ENCODE data around the gene CAB39L. TPM values are rescaled to one million over a fixed set of nuclear protein-coding genes. Genes with fewer than 3 reads are reported as not detected.

The CAB39L gene
- total and polyA plus RNA-seq, 4 donors, result 1.8 to 5.1 (median 2.1) TPM

- H3K4me1 ChIP-seq (ENCODE audit: control insufficient read depth in 4 of 4, insufficient read depth in 4 of 4, low read length in 3 of 4), result peaks cover 0 to 4% (median 0%) of the 10 kb centered on the region in 4 donors
- H3K9me3 ChIP-seq (ENCODE audit: control insufficient read depth in 4 of 4, low read length in 3 of 4), result no peaks in the 10 kb centered on the region
- no peak for DNase-seq (ENCODE audit: low spot score)
- H3K36me3 ChIP-seq (ENCODE audit: control insufficient read depth in 4 of 4, insufficient read depth in 3 of 4, low read depth in 1 of 4, low read length in 3 of 4), result no peaks in the 10 kb centered on the region
- TF ChIP-seq TAF1 (conservative IDR thresholded peaks at IDR 0.05) (no peak), JUND (IDR thresholded peaks at IDR 0.05) (no peak), FOXA1 (IDR thresholded peaks at IDR 0.05) (no peak), REST (IDR thresholded peaks at IDR 0.05) (no peak), SP1 (IDR thresholded peaks at IDR 0.05) (no peak), HNF4A (conservative IDR thresholded peaks at IDR 0.05) (no peak), RXRA (IDR thresholded peaks at IDR 0.05) (no peak), FOXA2 (IDR thresholded peaks at IDR 0.05) (no peak), EGR1 (IDR thresholded peaks at IDR 0.05; ENCODE audit: low read depth in 2 of 2) (no peak)
- no peak overlapping the region for H3K27ac ChIP-seq (ENCODE audit: low read depth in 1 of 2, low read length in 2 of 2)
- WGBS, result 97% methylated on average over 5 of the region's 5 CpGs
- no peak overlapping the region for H3K4me3 ChIP-seq (ENCODE audit: low read depth in 1 of 3, low read length in 3 of 3)
- no peak overlapping the region for H3K9ac ChIP-seq (ENCODE audit: low read depth in 1 of 2, low read length in 2 of 2)
- no peaks in the 10 kb centered on the region for H3K27me3 ChIP-seq (ENCODE audit: control insufficient read depth in 4 of 4, insufficient read depth in 4 of 4, low read length in 3 of 4)
Measured at GRCh38 chr13:49315756-49316482, 127.9 kb downstream of the CAB39L start.

DNA sequence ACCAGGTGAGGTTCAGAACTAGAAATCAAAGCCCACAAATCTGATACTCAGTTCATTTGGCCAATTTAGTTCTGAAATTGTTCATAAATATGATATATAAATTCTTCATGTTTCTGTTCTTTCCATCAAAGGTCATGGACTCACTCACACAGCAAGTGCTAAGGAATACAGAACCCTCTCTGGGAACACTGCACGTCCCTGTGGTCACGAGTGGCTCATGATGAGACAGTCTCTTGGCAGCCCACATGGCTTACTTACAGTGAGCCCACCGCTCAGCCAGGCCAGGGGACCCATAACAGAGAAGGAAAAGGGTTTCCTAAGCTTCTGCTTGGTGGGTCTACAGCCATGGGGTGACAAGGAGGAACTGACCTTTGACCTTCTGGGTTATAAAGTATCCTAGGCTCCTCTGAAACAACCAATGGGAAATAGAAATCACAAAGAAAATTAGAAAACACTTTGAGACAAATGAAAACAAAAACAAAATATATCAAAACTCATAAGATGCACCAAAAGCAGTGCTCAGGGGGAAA is 128.8 kb downstream of the CAB39L start:
- Histone ChIP-seq H3K4me1 (ENCODE audit: control insufficient read depth in 4 of 4, insufficient read depth in 4 of 4, low read length in 3 of 4) (peaks cover 0 to 4% (median 0%) of the 10 kb centered on the region in 4 donors), H3K4me3 (ENCODE audit: low read depth in 1 of 3, low read length in 3 of 3) (no peak overlapping the region), H3K9ac (ENCODE audit: low read depth in 1 of 2, low read length in 2 of 2) (no peak overlapping the region), H3K27ac (ENCODE audit: low read depth in 1 of 2, low read length in 2 of 2) (no peak overlapping the region), H3K9me3 (ENCODE audit: control insufficient read depth in 4 of 4, low read length in 3 of 4) (no peaks in the 10 kb centered on the region), H3K27me3 (ENCODE audit: control insufficient read depth in 4 of 4, insufficient read depth in 4 of 4, low read length in 3 of 4) (no peaks in the 10 kb centered on the region), H3K36me3 (ENCODE audit: control insufficient read depth in 4 of 4, insufficient read depth in 3 of 4, low read depth in 1 of 4, low read length in 3 of 4) (no peaks in the 10 kb centered on the region)
- no peak for DNase-seq (ENCODE audit: low spot score)
- no peak for TF ChIP-seq NR2F2 (IDR thresholded peaks at IDR 0.05)
- TF ChIP-seq, protein P1, sequence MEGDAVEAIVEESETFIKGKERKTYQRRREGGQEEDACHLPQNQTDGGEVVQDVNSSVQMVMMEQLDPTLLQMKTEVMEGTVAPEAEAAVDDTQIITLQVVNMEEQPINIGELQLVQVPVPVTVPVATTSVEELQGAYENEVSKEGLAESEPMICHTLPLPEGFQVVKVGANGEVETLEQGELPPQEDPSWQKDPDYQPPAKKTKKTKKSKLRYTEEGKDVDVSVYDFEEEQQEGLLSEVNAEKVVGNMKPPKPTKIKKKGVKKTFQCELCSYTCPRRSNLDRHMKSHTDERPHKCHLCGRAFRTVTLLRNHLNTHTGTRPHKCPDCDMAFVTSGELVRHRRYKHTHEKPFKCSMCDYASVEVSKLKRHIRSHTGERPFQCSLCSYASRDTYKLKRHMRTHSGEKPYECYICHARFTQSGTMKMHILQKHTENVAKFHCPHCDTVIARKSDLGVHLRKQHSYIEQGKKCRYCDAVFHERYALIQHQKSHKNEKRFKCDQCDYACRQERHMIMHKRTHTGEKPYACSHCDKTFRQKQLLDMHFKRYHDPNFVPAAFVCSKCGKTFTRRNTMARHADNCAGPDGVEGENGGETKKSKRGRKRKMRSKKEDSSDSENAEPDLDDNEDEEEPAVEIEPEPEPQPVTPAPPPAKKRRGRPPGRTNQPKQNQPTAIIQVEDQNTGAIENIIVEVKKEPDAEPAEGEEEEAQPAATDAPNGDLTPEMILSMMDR (IDR thresholded peaks at IDR 0.05; ENCODE audit: low read depth, low read length, missing input control), result no peak
- no peak for TF ChIP-seq RAD21 (IDR thresholded peaks at IDR 0.05)
- no peak for TF ChIP-seq SP1 (IDR thresholded peaks at IDR 0.05)
- TF ChIP-seq HNF4A (conservative IDR thresholded peaks at IDR 0.05), result no peak
- 96% methylated on average over 3 of the region's 3 CpGs for WGBS

Data from liver (tissue), 9 donors.